ENCODE data around the gene XXYLT1.

XXYLT1 gene

GRCh38 chr3:195184716-195185421 lies 86.1 kb downstream of the XXYLT1 start:
- DNase-seq: no peak
- intact Hi-C loops (cut with DNase I; ENCODE audit: low total_unique reads): no loop called here
- no peak overlapping the region for H3K27ac ChIP-seq
- no peak for TF ChIP-seq CTCF (IDR thresholded peaks at IDR 0.05)
- H3K4me3 ChIP-seq: no peak overlapping the region
- H3K4me1 ChIP-seq: peaks cover 0 to 9% (median 0%) of the 10 kb centered on the region in 4 donors
- no peaks in the 10 kb centered on the region for H3K36me3 ChIP-seq
- no peaks in the 10 kb centered on the region for H3K27me3 ChIP-seq
- H3K9me3 ChIP-seq: no peaks in the 10 kb centered on the region

GRCh38 chr3:195183071-195183776 lies 87.7 kb downstream of the XXYLT1 start:
- no peak for DNase-seq
- H3K4me3 ChIP-seq: no peak overlapping the region
- H3K4me1 ChIP-seq: peaks cover 0 to 9% (median 0%) of the 10 kb centered on the region in 4 donors
- no peaks in the 10 kb centered on the region for H3K9me3 ChIP-seq
- intact Hi-C loops (cut with DNase I; ENCODE audit: low total_unique reads): no loop called here
- no peak overlapping the region for H3K27ac ChIP-seq
- H3K36me3 ChIP-seq: no peaks in the 10 kb centered on the region
- H3K27me3 ChIP-seq: no peaks in the 10 kb centered on the region
- no peak for TF ChIP-seq CTCF (IDR thresholded peaks at IDR 0.05)

- Histone ChIP-seq H3K9me3 (no peaks in the 10 kb centered on the region), H3K36me3 (no peaks in the 10 kb centered on the region), H3K4me3 (no peak overlapping the region), H3K27ac (no peak overlapping the region), H3K27me3 (no peaks in the 10 kb centered on the region), H3K4me1 (peaks cover 0 to 3% (median 0%) of the 10 kb centered on the region in 4 donors)
- no peak for DNase-seq
- intact Hi-C loops (cut with DNase I; ENCODE audit: low total_unique reads): no loop called here
- no peak for TF ChIP-seq CTCF (IDR thresholded peaks at IDR 0.05)
Observed at GRCh38 chr3:195182470-195182795, 88.5 kb downstream of the XXYLT1 start.

- H3K27me3 ChIP-seq: no peaks in the 10 kb centered on the region
- no peak overlapping the region for H3K4me3 ChIP-seq
- intact Hi-C loops (cut with DNase I; ENCODE audit: low total_unique reads): no loop called here
- DNase-seq: no peak
- no peaks in the 10 kb centered on the region for H3K9me3 ChIP-seq
- TF ChIP-seq CTCF (IDR thresholded peaks at IDR 0.05): no peak
- no peaks in the 10 kb centered on the region for H3K4me1 ChIP-seq
- H3K27ac ChIP-seq: no peak overlapping the region
- no peaks in the 10 kb centered on the region for H3K36me3 ChIP-seq
Observed at GRCh38 chr3:195181741-195182469, 89.1 kb downstream of the XXYLT1 start.

- no peak overlapping the region for H3K27ac ChIP-seq
- H3K9me3 ChIP-seq: no peaks in the 10 kb centered on the region
- TF ChIP-seq CTCF (IDR thresholded peaks at IDR 0.05): no peak
- no peaks in the 10 kb centered on the region for H3K4me1 ChIP-seq
- intact Hi-C loops (cut with DNase I; ENCODE audit: low total_unique reads): no loop called here
- H3K4me3 ChIP-seq: no peak overlapping the region
- no peak for DNase-seq
- H3K27me3 ChIP-seq: no peaks in the 10 kb centered on the region
- no peaks in the 10 kb centered on the region for H3K36me3 ChIP-seq
Observed at GRCh38 chr3:195181113-195181498, 89.9 kb downstream of the XXYLT1 start.

All from tibial artery (tissue), 4 donors.